Measurements from ENCODE around the gene MYO1G. TPM values are rescaled to one million over a fixed set of nuclear protein-coding genes. Genes with fewer than 3 reads are reported as not detected.

The MYO1G gene
- total RNA-seq, 4 donors from 2014 or later, result 0.82 to 7.8 (median 2.8) TPM

DNA sequence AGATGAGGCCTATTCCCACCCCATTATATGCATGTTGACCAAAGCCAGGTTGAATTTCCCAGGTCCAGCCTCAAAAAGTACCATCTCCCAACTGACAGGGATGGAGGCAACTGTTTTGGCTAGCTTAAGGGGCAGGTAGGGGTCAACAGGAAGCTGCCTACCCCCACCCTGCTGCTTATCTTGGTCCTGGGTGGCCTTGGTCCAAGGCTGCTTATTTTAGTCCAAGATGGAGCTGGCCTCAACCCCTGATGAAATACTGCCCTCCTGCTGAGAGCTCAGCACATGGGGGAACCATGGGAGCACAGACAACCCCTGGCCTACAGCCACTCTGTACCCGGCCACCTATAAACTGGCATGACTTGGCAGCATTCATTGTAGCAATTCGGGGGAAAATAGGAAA lies 23.1 kb downstream of the MYO1G start:
- TF ChIP-seq, protein P1, sequence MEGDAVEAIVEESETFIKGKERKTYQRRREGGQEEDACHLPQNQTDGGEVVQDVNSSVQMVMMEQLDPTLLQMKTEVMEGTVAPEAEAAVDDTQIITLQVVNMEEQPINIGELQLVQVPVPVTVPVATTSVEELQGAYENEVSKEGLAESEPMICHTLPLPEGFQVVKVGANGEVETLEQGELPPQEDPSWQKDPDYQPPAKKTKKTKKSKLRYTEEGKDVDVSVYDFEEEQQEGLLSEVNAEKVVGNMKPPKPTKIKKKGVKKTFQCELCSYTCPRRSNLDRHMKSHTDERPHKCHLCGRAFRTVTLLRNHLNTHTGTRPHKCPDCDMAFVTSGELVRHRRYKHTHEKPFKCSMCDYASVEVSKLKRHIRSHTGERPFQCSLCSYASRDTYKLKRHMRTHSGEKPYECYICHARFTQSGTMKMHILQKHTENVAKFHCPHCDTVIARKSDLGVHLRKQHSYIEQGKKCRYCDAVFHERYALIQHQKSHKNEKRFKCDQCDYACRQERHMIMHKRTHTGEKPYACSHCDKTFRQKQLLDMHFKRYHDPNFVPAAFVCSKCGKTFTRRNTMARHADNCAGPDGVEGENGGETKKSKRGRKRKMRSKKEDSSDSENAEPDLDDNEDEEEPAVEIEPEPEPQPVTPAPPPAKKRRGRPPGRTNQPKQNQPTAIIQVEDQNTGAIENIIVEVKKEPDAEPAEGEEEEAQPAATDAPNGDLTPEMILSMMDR (IDR thresholded peaks at IDR 0.05; ENCODE audit: low read depth), result no peak

DNA sequence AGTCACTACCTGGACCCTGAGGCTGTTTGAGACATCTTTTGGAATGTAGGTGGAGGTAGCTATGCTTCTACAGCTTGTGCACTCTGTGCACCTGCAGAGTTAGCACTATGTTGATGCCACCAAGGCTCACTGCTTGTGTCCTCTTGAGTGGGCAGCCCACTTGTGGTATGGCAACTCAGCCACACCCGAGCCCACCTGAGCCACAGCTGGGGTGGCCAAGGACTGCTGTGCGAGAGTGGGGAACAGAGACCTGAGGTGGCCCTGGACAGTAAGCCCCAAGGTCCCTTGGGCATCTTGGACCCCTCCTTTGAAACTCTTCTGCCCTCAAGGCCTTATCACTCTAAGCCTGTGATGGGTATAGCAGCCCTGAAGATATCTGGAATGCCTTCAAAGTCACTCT lies 25.7 kb downstream of the MYO1G start:
- TF ChIP-seq, protein P1 (IDR thresholded peaks at IDR 0.05; ENCODE audit: low read depth), result no peak

DNA sequence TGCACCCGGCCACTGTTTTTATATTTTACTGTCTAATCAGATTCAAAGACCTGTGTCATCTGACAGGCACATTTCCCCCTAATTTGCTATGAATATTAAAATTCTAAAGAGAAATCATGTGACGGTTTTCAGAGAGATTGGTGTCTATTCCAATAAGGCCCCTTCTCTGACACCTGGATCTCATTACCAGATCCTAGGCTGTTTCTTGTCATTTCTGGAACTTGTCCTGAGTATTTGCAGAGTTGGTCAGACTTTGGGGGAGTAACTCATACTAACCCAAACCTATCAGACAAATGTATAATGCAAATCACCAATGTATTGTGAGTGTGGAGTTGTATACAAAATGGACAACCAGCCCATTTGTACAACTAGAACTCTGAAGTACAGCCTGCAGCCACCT lies 29.5 kb downstream of the MYO1G start:
- TF ChIP-seq, protein P1 (IDR thresholded peaks at IDR 0.05; ENCODE audit: low read depth), result no peak

DNA sequence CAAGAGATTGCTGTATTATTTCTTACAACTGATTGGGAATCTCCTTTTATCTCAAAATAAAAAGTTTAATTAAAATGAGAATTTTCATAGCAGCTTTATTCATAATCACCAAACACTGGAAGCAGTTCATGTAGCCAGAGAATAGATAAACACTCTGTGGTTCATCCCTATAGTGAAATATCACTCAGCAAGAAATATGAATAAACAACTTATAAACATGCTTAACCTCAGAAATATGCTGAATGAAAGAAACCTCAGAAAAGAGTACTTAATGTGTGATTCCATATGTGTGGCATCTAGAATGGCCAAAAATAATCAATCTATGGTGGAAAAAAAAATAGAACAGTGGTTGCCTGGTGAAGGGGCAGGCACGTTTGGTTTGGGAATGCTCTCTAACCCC lies 33.3 kb downstream of the MYO1G start:
- TF ChIP-seq, protein P1 (IDR thresholded peaks at IDR 0.05; ENCODE audit: low read depth), result no peak

DNA sequence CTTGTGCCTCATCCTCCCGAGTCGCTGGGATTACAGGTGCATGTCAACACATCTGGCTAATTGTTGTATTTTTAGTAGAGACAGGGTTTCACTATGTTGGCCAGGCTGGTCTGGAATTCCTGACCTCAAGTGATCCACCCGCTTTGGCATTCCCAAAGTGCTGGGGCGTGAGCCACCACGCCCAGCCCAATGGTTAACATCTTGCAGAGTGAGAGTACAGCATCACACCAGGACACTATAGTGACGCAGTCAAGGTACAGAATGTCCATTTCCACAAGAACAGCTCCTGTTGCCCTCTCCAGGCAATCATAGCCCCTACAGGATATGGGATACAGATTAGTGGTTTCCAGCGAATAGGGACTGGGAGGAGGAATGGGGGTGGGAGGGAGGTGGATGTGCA lies 34.0 kb downstream of the MYO1G start:
- TF ChIP-seq, protein P1 (IDR thresholded peaks at IDR 0.05; ENCODE audit: low read depth), result no peak

DNA sequence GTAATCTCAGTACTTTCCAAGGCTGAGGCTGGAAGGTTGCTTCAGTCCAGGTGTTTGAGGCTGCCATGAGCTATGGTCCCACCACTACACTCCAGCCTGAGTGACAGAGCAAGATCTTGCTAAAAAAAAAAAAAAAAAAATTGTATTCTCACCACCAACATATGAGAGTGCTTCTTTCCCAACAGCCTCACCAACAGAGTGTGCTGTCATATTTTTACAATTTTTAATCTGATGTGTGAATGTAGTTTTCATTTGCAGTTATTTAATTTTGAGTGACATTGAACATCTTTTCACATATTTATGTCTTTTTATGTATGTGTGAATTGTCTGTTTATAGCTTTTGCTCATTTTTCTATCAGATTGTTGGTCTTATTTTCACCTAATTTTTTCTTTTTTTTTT lies 35.2 kb downstream of the MYO1G start:
- TF ChIP-seq, protein P1 (IDR thresholded peaks at IDR 0.05; ENCODE audit: low read depth), result no peak

DNA sequence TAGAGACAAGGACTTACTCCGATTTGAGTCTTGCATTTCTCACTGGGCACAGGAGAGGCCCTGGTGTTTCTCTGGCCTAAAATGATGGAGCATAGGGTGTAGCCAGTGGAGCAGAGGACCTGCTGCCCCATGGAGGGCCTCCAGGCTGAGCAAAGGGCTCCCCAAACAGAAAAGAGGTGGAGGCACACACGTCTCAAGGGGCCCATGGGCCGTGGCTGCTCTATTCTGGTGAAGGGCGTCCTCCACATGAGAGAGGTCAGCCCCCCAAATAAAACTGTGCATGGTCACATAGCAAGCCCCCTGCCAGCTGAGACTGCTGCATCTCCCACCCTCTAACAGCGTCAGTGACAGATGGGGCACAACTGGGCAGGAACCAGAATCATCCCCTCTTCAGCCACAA lies 41.4 kb downstream of the MYO1G start:
- TF ChIP-seq, protein P1 (IDR thresholded peaks at IDR 0.05; ENCODE audit: low read depth), result no peak

Measured in subcutaneous adipose tissue (tissue), 4 donors.